HG02571 (cell line): ENCODE data around the gene RPS6KA3.
"Not testable (repeated sequence)": the region's sequence is repeated elsewhere in the genome, so short reads cannot be mapped to it uniquely, and the experiment has no call there.

Source experiments
- ATAC-seq: cut with Tn5 transposase; IDR thresholded peaks from one replicate; pipeline ENCODE4 v1.9.1; 2021; ENCODE audit warnings: mild to moderate bottlenecking, moderate library complexity; ENCODE audit not compliant: unreplicated experiment

The RPS6KA3 gene

GRCh38 chrX:20149326-20149725 lies 117.4 kb downstream of the RPS6KA3 start:
- ATAC-seq = no peak

- no peak for ATAC-seq
Measured at GRCh38 chrX:20147561-20147960, 119.1 kb downstream of the RPS6KA3 start.

- no peak for ATAC-seq
Measured at GRCh38 chrX:20144491-20144890, 122.2 kb downstream of the RPS6KA3 start.

GRCh38 chrX:20143561-20143960 lies 123.1 kb downstream of the RPS6KA3 start:
- no peak for ATAC-seq

- no peak for ATAC-seq
Measured at GRCh38 chrX:20143111-20143510, 123.6 kb downstream of the RPS6KA3 start.

GRCh38 chrX:20141281-20142220 lies 125.2 kb downstream of the RPS6KA3 start, which contains the start of gene EIF1AX:
Gene EIF1AX, minus strand, starts transcription at chrX:20141838. Its CDS starts 198 bp downstream, at chrX:20141640.
- ATAC-seq = peak; percentile 98

- ATAC-seq = no peak
Measured at GRCh38 chrX:20140420-20140819, 126.3 kb downstream of the RPS6KA3 start.

- no peak for ATAC-seq
Measured at GRCh38 chrX:20139966-20140365, 126.7 kb downstream of the RPS6KA3 start.

- no peak for ATAC-seq
Measured at GRCh38 chrX:20135944-20136343, 130.8 kb downstream of the RPS6KA3 start.

GRCh38 chrX:20132666-20133065 lies 134.0 kb downstream of the RPS6KA3 start:
- ATAC-seq = no peak

- ATAC-seq = no peak
Measured at GRCh38 chrX:20130357-20130756, 136.4 kb downstream of the RPS6KA3 start.

GRCh38 chrX:20129547-20129946 lies 137.2 kb downstream of the RPS6KA3 start:
- no peak for ATAC-seq

GRCh38 chrX:20128670-20129069 lies 138.0 kb downstream of the RPS6KA3 start:
- ATAC-seq = no peak

- not testable (repeated sequence) for ATAC-seq
Measured at GRCh38 chrX:20127440-20127839, 139.3 kb downstream of the RPS6KA3 start.

- ATAC-seq = not testable (repeated sequence)
Measured at GRCh38 chrX:20126833-20127232, 139.9 kb downstream of the RPS6KA3 start.

- ATAC-seq = no peak
Measured at GRCh38 chrX:20124964-20125363, 141.7 kb downstream of the RPS6KA3 start.

- ATAC-seq = no peak
Measured at GRCh38 chrX:20118065-20118824, 148.5 kb downstream of the RPS6KA3 start.

GRCh38 chrX:20116577-20117240 lies 150.0 kb downstream of the RPS6KA3 start, which contains the start of gene MAP7D2:
Gene MAP7D2, minus strand, starts transcription at chrX:20116907. Its CDS starts 28 bp downstream, at chrX:20116879.
- ATAC-seq = no peak

- no peak for ATAC-seq
Measured at GRCh38 chrX:20116087-20116576, 150.6 kb downstream of the RPS6KA3 start.

GRCh38 chrX:20112022-20112774 lies 154.5 kb downstream of the RPS6KA3 start:
- no peak for ATAC-seq
